GM13977 (cell line): Measurements from ENCODE around the gene SLC22A17.

Source experiments
- DNase-seq: peaks from one replicate; pipeline ENCODE4 v3.0.0; 2012; ENCODE audit warnings: low spot score
- CTCF ChIP-seq: IDR thresholded peaks from 2 replicates; pipeline ENCODE4 v1.5.1; 2012; ENCODE audit warnings: mild to moderate bottlenecking, control low read depth; ENCODE audit not compliant: insufficient read depth; ENCODE audit errors: extremely low read depth, missing control alignments
- in situ Hi-C: fragments of 300-500 bp; cut with MboI; formaldehyde crosslinking; loops from one replicate; pipeline ENCODE4 v1.12.0; 2022; ENCODE audit warnings: low sequenced_read_pairs, low pct_unique_long_range_greater_than_20kb, mixed read lengths, inconsistent platforms; ENCODE audit not compliant: unreplicated experiment

SLC22A17 gene

GRCh38 chr14:23377573-23378563 is 25.2 kb upstream of the SLC22A17 start:
- TF ChIP-seq CTCF: no peak
- no peak for DNase-seq
- in situ Hi-C loops: no loop called here

GRCh38 chr14:23377198-23377550 is 24.5 kb upstream of the SLC22A17 start:
- no peak for TF ChIP-seq CTCF
- no peak for DNase-seq
- in situ Hi-C loops: no loop called here

- TF ChIP-seq CTCF: no peak
- in situ Hi-C loops: no loop called here
- DNase-seq: no peak
Measured at GRCh38 chr14:23376482-23377197, 24.0 kb upstream of the SLC22A17 start, which contains the start of gene CMTM5. Gene CMTM5, plus strand, starts transcription at chr14:23377046. Its CDS starts 206 bp downstream, at chr14:23377252.

GRCh38 chr14:23375527-23376251 is 23.0 kb upstream of the SLC22A17 start:
- in situ Hi-C loops: no loop called here
- TF ChIP-seq CTCF: no peak
- DNase-seq: no peak

- DNase-seq: no peak
- in situ Hi-C loops: no loop called here
- TF ChIP-seq CTCF: no peak
Measured at GRCh38 chr14:23373041-23373440, 20.4 kb upstream of the SLC22A17 start.

- TF ChIP-seq CTCF: no peak
- DNase-seq: no peak
- in situ Hi-C loops: no loop called here
Measured at GRCh38 chr14:23372509-23372908, 19.8 kb upstream of the SLC22A17 start, which contains the start of gene IL25. Gene IL25, plus strand, starts transcription at chr14:23372809.
